HCT116 (cell line): Measurements from ENCODE around the gene SLC11A1. TPM values are rescaled to one million over a fixed set of nuclear protein-coding genes. Genes with fewer than 3 reads are reported as not detected.

Source experiments
- ATAC-seq: fragments of 200-7000 bp; cut with Tn5 transposase; 2 replicates; pipeline ENCODE4 v1.9.1; 2020; ENCODE audit warnings: mild to moderate bottlenecking, moderate library complexity
- BruUV-seq: library from RNA; stranded (reverse); fragments of 400-500 nt; replicated peaks from 2 replicates; lab custom pipeline; 2021; lab: Mats Ljungman, UMichigan
- CTCF ChIA-PET: fragments of 300-600 bp; sonication (Branson Sonifier 250); formaldehyde crosslinking; loops from one replicate; lab custom pipeline; 2021; ENCODE audit warnings: antibody characterized with exemption; lab: Charles Lee
- POLR2A ChIA-PET: fragments of 300-600, 350-600 bp; sonication (Branson Sonifier 250); formaldehyde crosslinking; loops from one replicate; lab custom pipeline; 2021; ENCODE audit warnings: antibody characterized with exemption; lab: Charles Lee
- RAD21 ChIA-PET, 2 experiments: fragments of 300-600 bp; sonication (Branson Sonifier 250); formaldehyde crosslinking; loops; one replicate each; lab custom pipeline; 2023; ENCODE audit warnings: low total read pairs in 2 of 2; ENCODE audit not compliant: uncharacterized antibody in 2 of 2, unreplicated experiment in 2 of 2, low non-redundant PET in 1 of 2; lab: Charles Lee
- DNase-seq: peaks from one replicate; pipeline ENCODE4 v3.0.0-alpha.2; 2010; ENCODE audit warnings: low read depth, low spot score
- H2AFZ ChIP-seq: fragments of 200-600 bp; shearing (Covaris generic), sonication (generic); 2 replicates; pipeline ENCODE4 v1.6.1; 2017; ENCODE audit warnings: low read depth, mixed run types, mixed read lengths, antibody characterized with exemption, low read length; ENCODE audit not compliant: poor library complexity, severe bottlenecking
- H3K27ac ChIP-seq: 2 replicates; pipeline ENCODE4 v1.5.1; 2012; ENCODE audit warnings: low read depth, low read length
- H3K27me3 ChIP-seq: fragments of 200-600 bp; sonication (generic); 2 replicates; pipeline ENCODE4 v1.6.1; 2016; ENCODE audit warnings: mixed run types, low read length, mixed read lengths; ENCODE audit not compliant: insufficient read depth
- H3K36me3 ChIP-seq, 2 experiments: fragments of 200-500 bp in 1 of 2; fragments of 200-600 bp in 1 of 2; sonication (Bioruptor generic) in 1 of 2; sonication (generic) in 1 of 2; 2 replicates each; pipeline versions ENCODE4 v1.5.1 to v1.6.1; 2014 to 2016; ENCODE audit warnings: low read length in 2 of 2, inconsistent platforms in 1 of 2, mixed read lengths in 1 of 2, mixed run types in 1 of 2; ENCODE audit not compliant: insufficient read depth in 2 of 2, control insufficient read depth in 1 of 2
- H3K4me1 ChIP-seq, 2 experiments: fragments of 200-600 bp in 1 of 2; sonication (generic) in 1 of 2; 2 replicates each; pipeline versions ENCODE4 v1.5.1 to v1.6.1; 2012 to 2017; ENCODE audit warnings: low read length in 2 of 2, inconsistent platforms in 1 of 2, mild to moderate bottlenecking in 1 of 2, mixed read lengths in 1 of 2, mixed run types in 1 of 2, moderate library complexity in 1 of 2; ENCODE audit not compliant: insufficient read depth in 2 of 2, control insufficient read depth in 1 of 2
- H3K4me2 ChIP-seq: fragments of 200-600 bp; sonication (generic); 2 replicates; pipeline ENCODE4 v1.6.1; 2017; ENCODE audit warnings: mixed run types, low read length, mixed read lengths
- H3K4me3 ChIP-seq, 2 experiments: fragments of 200-600 bp in 1 of 2; sonication (generic) in 1 of 2; replicated peaks in 1 of 2; 2 replicates each; pipeline ENCODE4 v1.5.1; 2011 to 2016; ENCODE audit warnings: low read length in 2 of 2, control low read depth in 1 of 2, low read depth in 1 of 2, mild to moderate bottlenecking in 1 of 2, mixed read lengths in 1 of 2, mixed run types in 1 of 2
- H3K79me2 ChIP-seq: fragments of 200-600 bp; sonication (generic); 2 replicates; pipeline ENCODE4 v1.6.1; 2017; ENCODE audit warnings: mild to moderate bottlenecking, mixed run types, low read length, moderate library complexity, mixed read lengths; ENCODE audit not compliant: insufficient read depth
- H3K9ac ChIP-seq: fragments of 200-600 bp; sonication (generic); 2 replicates; pipeline ENCODE4 v1.6.1; 2016; ENCODE audit warnings: low read length, mixed read lengths
- H3K9me2 ChIP-seq: fragments of 200-600 bp; sonication (generic), shearing (Covaris generic); 2 replicates; pipeline ENCODE4 v1.6.1; 2017; ENCODE audit warnings: mixed run types, mild to moderate bottlenecking, moderate library complexity; ENCODE audit not compliant: insufficient read depth
- H3K9me3 ChIP-seq, 2 experiments: fragments of 200-500 bp in 1 of 2; fragments of 200-600 bp in 1 of 2; sonication (Bioruptor generic) in 1 of 2; sonication (generic) in 1 of 2; 2 replicates each; pipeline ENCODE4 v1.6.1; 2014 to 2017; ENCODE audit warnings: low read length in 2 of 2, mixed read lengths in 2 of 2, inconsistent platforms in 1 of 2, low read depth in 1 of 2, mild to moderate bottlenecking in 1 of 2, mixed run types in 1 of 2, moderate library complexity in 1 of 2; ENCODE audit not compliant: control insufficient read depth in 1 of 2, insufficient read depth in 1 of 2
- H4K20me1 ChIP-seq: fragments of 200-600 bp; sonication (generic), shearing (Covaris generic); 2 replicates; pipeline ENCODE4 v1.6.1; 2017; ENCODE audit warnings: mixed run types, mild to moderate bottlenecking, moderate library complexity; ENCODE audit not compliant: insufficient read depth
- ATF3 ChIP-seq: IDR thresholded peaks from 2 replicates; pipeline ENCODE4 v1.6.1; 2012
- EZH2phosphoT487 ChIP-seq: fragments of 200-600 bp; IDR thresholded peaks from 2 replicates; pipeline ENCODE4 v1.6.1; 2018; ENCODE audit warnings: antibody characterized with exemption, borderline replicate concordance
- FOSL1 ChIP-seq: IDR thresholded peaks from 2 replicates; pipeline ENCODE4 v1.6.1; 2012; ENCODE audit warnings: low read depth
- JUND ChIP-seq: IDR thresholded peaks from 2 replicates; pipeline ENCODE4 v1.6.1; 2012
- MAX ChIP-seq: IDR thresholded peaks from 2 replicates; pipeline ENCODE4 v1.6.1; 2012
- POLR2A ChIP-seq: IDR thresholded peaks from 2 replicates; pipeline ENCODE4 v1.7.0; 2011; ENCODE audit warnings: borderline replicate concordance; ENCODE audit not compliant: insufficient read depth, insufficient read length; ENCODE audit errors: extremely low read depth
- POLR2AphosphoS5 ChIP-seq: IDR thresholded peaks from 2 replicates; pipeline ENCODE4 v1.6.1; 2011; ENCODE audit warnings: mild to moderate bottlenecking, low read depth, low read length, moderate library complexity
- RAD21 ChIP-seq: IDR thresholded peaks from 2 replicates; pipeline ENCODE4 v1.6.1; 2012; ENCODE audit warnings: low read depth, mild to moderate bottlenecking
- REST ChIP-seq: IDR thresholded peaks from 2 replicates; pipeline ENCODE4 v1.6.1; 2012; ENCODE audit warnings: low read depth
- SIN3A ChIP-seq: IDR thresholded peaks from 2 replicates; pipeline ENCODE4 v1.6.1; 2012; ENCODE audit warnings: low read depth
- SP1 ChIP-seq: IDR thresholded peaks from 2 replicates; pipeline ENCODE4 v1.6.1; 2012; ENCODE audit warnings: low read depth
- TCF7L2 ChIP-seq: IDR thresholded peaks from 2 replicates; pipeline ENCODE4 v1.7.0; 2011; ENCODE audit warnings: borderline replicate concordance, inconsistent platforms; ENCODE audit not compliant: insufficient read depth, insufficient read length; ENCODE audit errors: extremely low read depth
- YY1 ChIP-seq: IDR thresholded peaks from 2 replicates; pipeline ENCODE4 v1.6.1; 2011; ENCODE audit warnings: low read length, low read depth, moderate library complexity, mild to moderate bottlenecking; ENCODE audit not compliant: insufficient replicate concordance; ENCODE audit errors: extremely low read depth
- ZBTB33 ChIP-seq: IDR thresholded peaks from 2 replicates; pipeline ENCODE4 v1.6.1; 2011; ENCODE audit warnings: mild to moderate bottlenecking, low read length, moderate library complexity; ENCODE audit not compliant: insufficient replicate concordance; ENCODE audit errors: extremely low read depth
- ZFX ChIP-seq: fragments of 450-650 bp; IDR thresholded peaks from 2 replicates; pipeline ENCODE4 v1.6.1; 2017
- intact Hi-C: fragments of 100-400 bp; cut with micrococcal nuclease; formaldehyde crosslinking; loops from 2 replicates; pipeline ENCODE4 v1.10.0; 2022
- total RNA-seq: library from RNA; stranded (reverse); gene quantifications from one replicate; pipeline ENCODE4 v1.2.1, GENCODE V29; 2021; ENCODE audit not compliant: unreplicated experiment

SLC11A1 gene
- total RNA-seq, 1 experiment from 2014 or later: 0.42 TPM

GRCh38 chr2:218437969-218438368, 55.9 kb downstream of the SLC11A1 start:
- TF ChIP-seq POLR2AphosphoS5 (no peak), ZFX (no peak), YY1 (no peak), SIN3A (no peak), TCF7L2 (no peak), JUND (no peak), ATF3 (no peak), SP1 (no peak), FOSL1 (no peak), POLR2A (no peak), MAX (no peak), ZBTB33 (no peak), RAD21 (no peak), REST (no peak), EZH2phosphoT487 (no peak)
- Histone ChIP-seq H3K4me3 (no peak overlapping the region), H3K9me3 (no peaks in the 10 kb centered on the region), H3K4me2 (no peak overlapping the region), H3K36me3 (no peaks in the 10 kb centered on the region), H3K9me2 (no peaks in the 10 kb centered on the region), H3K27ac (no peak overlapping the region), H4K20me1 (no peaks in the 10 kb centered on the region), H3K9ac (no peak overlapping the region), H3K27me3 (no peaks in the 10 kb centered on the region), H2AFZ (no peak overlapping the region), H3K79me2 (no peaks in the 10 kb centered on the region), H3K4me1 (no peaks in the 10 kb centered on the region)
- no peak for ATAC-seq
- DNase-seq: no peak
- RAD21 ChIA-PET: no interaction called here
- CTCF ChIA-PET: no interaction called here
- no TSS peak for BruUV-seq
- POLR2A ChIA-PET: no interaction called here
- intact Hi-C loops: no loop called here
